Ovary (tissue), 3 donors: ENCODE measurements around the gene TTC9C.

Experiments used
- POLR2A ChIP-seq: fragments of 450-650 bp; IDR thresholded peaks from one replicate; pipeline ENCODE4 v1.6.1; 2017; ENCODE audit warnings: antibody characterized with exemption, mild to moderate bottlenecking, moderate library complexity
- TF ChIP-seq, protein P1 (sequence below), 3 donors: fragments of 450-650 bp in 2 of 3; fragments of 200-600 bp in 1 of 3; IDR thresholded peaks; one replicate each; pipeline versions ENCODE4 v1.5.1 to v1.8.0; 2016 to 2022; ENCODE audit warnings: antibody characterized with exemption in 3 of 3, mild to moderate bottlenecking in 1 of 3
- donor health status: DM: no; HTN: no; CAD: no.

DNA sequence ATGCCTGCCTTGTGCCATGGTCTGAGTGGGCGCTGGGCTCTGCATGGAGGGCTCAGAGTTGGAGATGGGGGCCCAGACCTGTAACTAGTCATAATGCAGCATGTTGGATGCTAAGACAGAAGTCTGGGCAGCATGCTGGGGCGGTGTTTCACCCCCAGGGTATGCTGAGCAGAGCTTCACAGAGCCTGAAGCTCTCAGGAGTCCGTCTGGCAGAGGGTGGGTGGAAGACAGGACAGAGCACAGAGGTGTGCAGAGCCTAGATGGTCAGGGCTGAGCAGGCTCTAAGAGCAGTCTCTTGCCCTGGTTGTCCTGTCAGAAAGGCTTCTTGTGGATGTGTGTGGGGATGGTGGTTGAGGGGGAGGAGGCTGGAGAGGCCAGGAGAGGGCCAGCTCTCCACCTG, 50.2 kb downstream of the TTC9C start:
- no peak for TF ChIP-seq POLR2A
- TF ChIP-seq, protein P1, sequence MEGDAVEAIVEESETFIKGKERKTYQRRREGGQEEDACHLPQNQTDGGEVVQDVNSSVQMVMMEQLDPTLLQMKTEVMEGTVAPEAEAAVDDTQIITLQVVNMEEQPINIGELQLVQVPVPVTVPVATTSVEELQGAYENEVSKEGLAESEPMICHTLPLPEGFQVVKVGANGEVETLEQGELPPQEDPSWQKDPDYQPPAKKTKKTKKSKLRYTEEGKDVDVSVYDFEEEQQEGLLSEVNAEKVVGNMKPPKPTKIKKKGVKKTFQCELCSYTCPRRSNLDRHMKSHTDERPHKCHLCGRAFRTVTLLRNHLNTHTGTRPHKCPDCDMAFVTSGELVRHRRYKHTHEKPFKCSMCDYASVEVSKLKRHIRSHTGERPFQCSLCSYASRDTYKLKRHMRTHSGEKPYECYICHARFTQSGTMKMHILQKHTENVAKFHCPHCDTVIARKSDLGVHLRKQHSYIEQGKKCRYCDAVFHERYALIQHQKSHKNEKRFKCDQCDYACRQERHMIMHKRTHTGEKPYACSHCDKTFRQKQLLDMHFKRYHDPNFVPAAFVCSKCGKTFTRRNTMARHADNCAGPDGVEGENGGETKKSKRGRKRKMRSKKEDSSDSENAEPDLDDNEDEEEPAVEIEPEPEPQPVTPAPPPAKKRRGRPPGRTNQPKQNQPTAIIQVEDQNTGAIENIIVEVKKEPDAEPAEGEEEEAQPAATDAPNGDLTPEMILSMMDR (IDR thresholded peaks at IDR 0.05): no peak
